Measurements from ENCODE around the gene NOS3.

The NOS3 gene

GRCh38 chr7:150947761-150948651, 42.8 kb upstream of the NOS3 start:
- no peak overlapping the region for H3K9ac ChIP-seq (ENCODE audit: low read length)
- no peaks in the 10 kb centered on the region for H3K27me3 ChIP-seq (ENCODE audit: control insufficient read depth, insufficient read depth, low read length)
- peaks cover 6% of the 10 kb centered on the region for H3K36me3 ChIP-seq (ENCODE audit: control insufficient read depth, insufficient read depth, low read length)
- peak overlapping the region; percentile 46 for H3K27ac ChIP-seq (ENCODE audit: low read depth, low read length)
- no peak overlapping the region for H3K4me3 ChIP-seq (ENCODE audit: low read length)
- H3K4me1 ChIP-seq (ENCODE audit: control insufficient read depth, insufficient read depth, low read length), result peaks cover 23% of the 10 kb centered on the region

- Histone ChIP-seq H3K4me3 (ENCODE audit: low read length) (no peak overlapping the region), H3K9ac (ENCODE audit: low read length) (no peak overlapping the region), H3K36me3 (ENCODE audit: control insufficient read depth, insufficient read depth, low read length) (peaks cover 6% of the 10 kb centered on the region), H3K27ac (ENCODE audit: low read depth, low read length) (no peak overlapping the region), H3K27me3 (ENCODE audit: control insufficient read depth, insufficient read depth, low read length) (no peaks in the 10 kb centered on the region), H3K4me1 (ENCODE audit: control insufficient read depth, insufficient read depth, low read length) (peaks cover 31% of the 10 kb centered on the region)
Observed at GRCh38 chr7:150948791-150949251, 42.0 kb upstream of the NOS3 start.

- Histone ChIP-seq H3K4me3 (ENCODE audit: low read length) (no peak overlapping the region), H3K4me1 (ENCODE audit: control insufficient read depth, insufficient read depth, low read length) (peaks cover 38% of the 10 kb centered on the region), H3K27ac (ENCODE audit: low read depth, low read length) (no peak overlapping the region), H3K27me3 (ENCODE audit: control insufficient read depth, insufficient read depth, low read length) (no peaks in the 10 kb centered on the region), H3K36me3 (ENCODE audit: control insufficient read depth, insufficient read depth, low read length) (peaks cover 6% of the 10 kb centered on the region), H3K9ac (ENCODE audit: low read length) (no peak overlapping the region)
Observed at GRCh38 chr7:150949564-150949963, 41.3 kb upstream of the NOS3 start.

DNA sequence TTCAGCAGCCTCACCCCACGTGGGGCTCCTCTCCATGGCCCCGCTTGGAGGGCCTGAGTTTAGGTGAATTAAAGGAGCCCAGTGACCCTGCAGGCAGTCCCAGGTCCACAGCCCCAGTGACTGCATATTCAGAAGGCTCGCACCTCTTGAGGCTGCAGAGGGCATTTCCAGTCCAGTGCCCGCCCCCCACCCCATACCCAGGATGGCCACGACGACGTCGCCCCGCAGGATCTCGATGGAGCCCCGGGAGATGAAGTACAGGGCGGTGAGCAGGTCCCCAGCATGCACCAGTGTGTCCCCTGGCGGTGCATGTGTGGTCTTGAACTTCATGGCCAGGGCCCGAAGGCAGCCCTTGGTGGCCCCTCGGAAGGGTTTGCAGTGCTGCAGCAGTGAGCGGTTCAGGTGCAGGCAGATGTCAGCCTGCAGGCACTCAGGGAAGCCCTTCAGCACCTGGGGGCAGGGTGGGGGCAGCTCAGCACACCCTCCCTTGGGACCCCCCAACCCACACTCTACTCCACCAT, 40.8 kb upstream of the NOS3 start:
- Histone ChIP-seq H3K9ac (ENCODE audit: low read length) (no peak overlapping the region), H3K36me3 (ENCODE audit: control insufficient read depth, insufficient read depth, low read length) (peaks cover 6% of the 10 kb centered on the region), H3K27me3 (ENCODE audit: control insufficient read depth, insufficient read depth, low read length) (no peaks in the 10 kb centered on the region), H3K27ac (ENCODE audit: low read depth, low read length) (no peak overlapping the region), H3K4me3 (ENCODE audit: low read length) (no peak overlapping the region), H3K4me1 (ENCODE audit: control insufficient read depth, insufficient read depth, low read length) (peaks cover 38% of the 10 kb centered on the region)

GRCh38 chr7:150950496-150951180, 40.2 kb upstream of the NOS3 start:
- Histone ChIP-seq H3K27me3 (ENCODE audit: control insufficient read depth, insufficient read depth, low read length) (no peaks in the 10 kb centered on the region), H3K4me1 (ENCODE audit: control insufficient read depth, insufficient read depth, low read length) (peaks cover 35% of the 10 kb centered on the region), H3K36me3 (ENCODE audit: control insufficient read depth, insufficient read depth, low read length) (peaks cover 6% of the 10 kb centered on the region)

DNA sequence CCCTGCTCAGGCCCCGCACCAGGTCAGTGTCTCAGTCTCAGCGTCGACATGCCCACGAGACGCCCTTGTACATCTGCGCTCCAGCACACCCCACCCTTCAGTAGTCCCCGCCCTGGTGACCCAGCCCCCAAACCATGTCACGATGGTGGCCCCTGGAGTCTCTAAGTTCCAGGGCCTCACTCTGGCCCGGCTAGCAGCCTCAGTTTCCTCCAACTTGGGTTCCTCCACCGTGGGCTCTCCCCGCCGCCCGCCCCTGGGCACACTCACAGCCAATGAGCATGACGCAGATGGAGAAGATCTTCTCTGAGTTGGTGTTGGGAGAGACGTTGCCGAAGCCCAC, 39.7 kb upstream of the NOS3 start:
- H3K4me3 ChIP-seq (ENCODE audit: low read length), result no peak overlapping the region
- H3K27ac ChIP-seq (ENCODE audit: low read depth, low read length), result no peak overlapping the region
- H3K9ac ChIP-seq (ENCODE audit: low read length), result no peak overlapping the region
- peaks cover 6% of the 10 kb centered on the region for H3K36me3 ChIP-seq (ENCODE audit: control insufficient read depth, insufficient read depth, low read length)
- H3K4me1 ChIP-seq (ENCODE audit: control insufficient read depth, insufficient read depth, low read length), result peaks cover 35% of the 10 kb centered on the region
- H3K27me3 ChIP-seq (ENCODE audit: control insufficient read depth, insufficient read depth, low read length), result no peaks in the 10 kb centered on the region

More at GRCh38 chr7:150950496-150951180, 40.2 kb upstream of the NOS3 start:
- H3K27ac ChIP-seq (ENCODE audit: low read depth, low read length), result no peak overlapping the region
- H3K9ac ChIP-seq (ENCODE audit: low read length), result no peak overlapping the region
- H3K4me3 ChIP-seq (ENCODE audit: low read length), result no peak overlapping the region

DNA sequence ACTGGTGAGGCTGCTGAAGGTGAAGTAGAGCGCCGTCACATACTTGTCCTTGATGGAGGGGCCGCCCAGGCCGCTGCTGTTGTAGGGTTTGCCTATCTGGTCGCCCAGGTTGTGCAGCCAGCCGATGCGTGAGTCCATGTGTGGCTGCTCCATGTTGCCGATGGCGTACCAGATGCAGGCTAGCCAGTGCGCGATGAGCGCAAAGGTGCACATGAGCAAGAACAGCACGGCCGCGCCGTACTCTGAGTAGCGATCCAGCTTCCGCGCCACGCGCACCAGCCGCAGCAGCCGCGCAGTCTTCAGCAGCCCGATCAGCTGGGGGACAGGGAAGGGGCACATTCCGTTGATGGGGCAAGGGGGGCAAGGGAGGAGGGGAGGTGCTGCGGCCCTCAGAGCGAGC, 39.3 kb upstream of the NOS3 start:
- Histone ChIP-seq H3K4me1 (ENCODE audit: control insufficient read depth, insufficient read depth, low read length) (peaks cover 35% of the 10 kb centered on the region), H3K36me3 (ENCODE audit: control insufficient read depth, insufficient read depth, low read length) (peaks cover 6% of the 10 kb centered on the region), H3K27ac (ENCODE audit: low read depth, low read length) (no peak overlapping the region), H3K27me3 (ENCODE audit: control insufficient read depth, insufficient read depth, low read length) (no peaks in the 10 kb centered on the region), H3K4me3 (ENCODE audit: low read length) (no peak overlapping the region), H3K9ac (ENCODE audit: low read length) (no peak overlapping the region)

GRCh38 chr7:150952331-150953050, 38.3 kb upstream of the NOS3 start:
- peaks cover 36% of the 10 kb centered on the region for H3K4me1 ChIP-seq (ENCODE audit: control insufficient read depth, insufficient read depth, low read length)
- peak overlapping the region; percentile 95 for H3K27ac ChIP-seq (ENCODE audit: low read depth, low read length)
- H3K9ac ChIP-seq (ENCODE audit: low read length), result no peak overlapping the region
- H3K4me3 ChIP-seq (ENCODE audit: low read length), result peak overlapping the region; percentile 58
- peaks cover 6% of the 10 kb centered on the region for H3K36me3 ChIP-seq (ENCODE audit: control insufficient read depth, insufficient read depth, low read length)
- no peaks in the 10 kb centered on the region for H3K27me3 ChIP-seq (ENCODE audit: control insufficient read depth, insufficient read depth, low read length)

DNA sequence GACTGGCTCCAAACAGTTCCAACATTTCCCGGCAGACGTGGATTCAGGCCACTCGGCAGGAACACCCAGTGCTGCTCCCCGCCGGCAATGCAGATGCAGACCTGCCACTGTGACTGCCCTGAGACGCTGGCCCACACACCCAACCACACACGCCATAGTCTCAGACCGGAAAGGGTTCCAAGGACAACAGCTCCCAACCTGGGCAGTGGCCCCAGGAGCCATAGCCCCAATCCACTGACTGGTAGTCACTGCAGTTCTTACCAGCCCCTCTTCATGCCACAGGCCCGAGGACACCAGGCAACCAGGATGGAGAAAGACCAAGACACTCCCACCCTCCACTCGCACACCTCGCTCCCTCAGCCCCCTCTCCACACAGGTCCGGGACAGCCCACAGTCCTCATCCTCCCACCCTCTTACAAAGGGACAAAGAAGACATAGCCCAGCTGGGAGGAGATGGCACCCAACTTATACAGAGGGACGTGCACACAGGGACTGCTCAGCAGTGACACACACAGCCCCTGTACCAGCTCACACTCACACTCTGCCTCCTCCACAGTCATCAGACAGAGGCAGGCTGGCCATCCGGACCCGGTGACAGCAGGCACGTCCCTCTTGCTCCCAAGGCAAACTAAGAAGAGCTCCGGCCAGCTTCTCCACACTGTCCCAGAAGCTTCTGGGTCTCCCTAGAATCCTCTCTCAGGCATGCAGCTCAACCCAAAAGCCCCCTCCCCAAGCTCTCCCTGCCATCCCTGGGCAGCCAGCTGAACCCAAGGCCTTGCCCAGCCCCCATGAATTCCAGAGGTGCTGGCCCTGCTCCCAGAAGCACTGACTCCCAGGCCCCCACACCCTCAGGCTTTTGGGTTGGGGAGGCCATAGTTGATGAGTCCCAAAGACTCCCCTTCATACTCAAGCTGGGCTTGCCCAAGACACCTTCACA, 37.5 kb upstream of the NOS3 start:
- Histone ChIP-seq H3K4me3 (ENCODE audit: low read length) (peak overlapping the region; percentile 58), H3K36me3 (ENCODE audit: control insufficient read depth, insufficient read depth, low read length) (peaks cover 6% of the 10 kb centered on the region), H3K4me1 (ENCODE audit: control insufficient read depth, insufficient read depth, low read length) (peaks cover 32% of the 10 kb centered on the region), H3K27ac (ENCODE audit: low read depth, low read length) (peak overlapping the region; percentile 95), H3K27me3 (ENCODE audit: control insufficient read depth, insufficient read depth, low read length) (no peaks in the 10 kb centered on the region), H3K9ac (ENCODE audit: low read length) (no peak overlapping the region)

DNA sequence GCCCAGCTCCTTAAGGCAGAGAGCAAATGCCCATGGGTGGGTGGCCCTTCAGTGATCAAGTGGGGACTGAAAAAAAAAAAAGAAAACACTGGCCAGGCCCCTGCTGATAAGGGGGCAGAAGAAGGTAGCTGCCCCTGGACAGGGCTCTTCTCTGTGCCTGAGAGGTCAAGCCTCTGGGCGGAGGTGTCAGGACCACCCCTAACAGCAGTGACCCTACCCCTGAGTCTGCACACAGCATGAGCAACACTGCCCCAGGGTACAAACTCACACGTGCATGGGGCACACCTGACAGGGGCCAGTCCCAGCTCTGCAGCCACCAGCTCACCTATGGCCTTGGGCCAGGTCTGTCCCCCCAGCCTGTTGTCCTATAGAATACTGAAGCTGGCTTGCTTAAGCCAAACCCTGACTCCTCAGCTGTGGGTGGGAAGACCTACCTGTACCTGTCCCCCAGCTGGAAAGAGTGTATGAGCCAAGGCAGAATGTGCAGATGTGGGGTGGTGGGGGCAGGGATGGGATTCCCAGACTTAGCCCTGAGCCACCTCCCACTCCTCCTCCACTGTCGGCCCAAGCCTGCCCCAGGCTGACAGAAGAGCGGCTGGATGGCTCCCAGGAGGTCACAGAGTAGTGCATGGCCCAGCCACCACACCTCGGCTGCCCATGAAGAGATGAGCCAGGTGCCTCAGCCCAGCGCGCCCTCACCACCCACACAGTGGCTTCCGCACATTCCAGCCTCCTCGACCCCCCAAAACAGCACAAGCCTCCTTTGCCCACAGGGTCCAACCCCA, 36.4 kb upstream of the NOS3 start:
- H3K4me1 ChIP-seq (ENCODE audit: control insufficient read depth, insufficient read depth, low read length), result peaks cover 32% of the 10 kb centered on the region

GRCh38 chr7:150954986-150955518, 35.8 kb upstream of the NOS3 start:
- peaks cover 32% of the 10 kb centered on the region for H3K4me1 ChIP-seq (ENCODE audit: control insufficient read depth, insufficient read depth, low read length)
- H3K4me3 ChIP-seq (ENCODE audit: low read length), result peak overlapping the region; percentile 58
- peaks cover 6% of the 10 kb centered on the region for H3K36me3 ChIP-seq (ENCODE audit: control insufficient read depth, insufficient read depth, low read length)
- peak overlapping the region; percentile 95 for H3K27ac ChIP-seq (ENCODE audit: low read depth, low read length)
- peak overlapping the region; percentile 30 for H3K9ac ChIP-seq (ENCODE audit: low read length)
- no peaks in the 10 kb centered on the region for H3K27me3 ChIP-seq (ENCODE audit: control insufficient read depth, insufficient read depth, low read length)

More for the DNA sequence above, 36.4 kb upstream of the NOS3 start:
- Histone ChIP-seq H3K4me3 (ENCODE audit: low read length) (peak overlapping the region; percentile 58), H3K36me3 (ENCODE audit: control insufficient read depth, insufficient read depth, low read length) (peaks cover 6% of the 10 kb centered on the region), H3K9ac (ENCODE audit: low read length) (no peak overlapping the region), H3K27me3 (ENCODE audit: control insufficient read depth, insufficient read depth, low read length) (no peaks in the 10 kb centered on the region), H3K27ac (ENCODE audit: low read depth, low read length) (peak overlapping the region; percentile 95)

All from rectal smooth muscle tissue (tissue), 1 donor.